ENCODE measurements around the gene MXRA7. TPM values are rescaled to one million over a fixed set of nuclear protein-coding genes. Genes with fewer than 3 reads are reported as not detected.

MXRA7 gene
- total RNA-seq, 1 experiment from 2014 or later = 33.6 TPM

- H3K4me1 Mint-ChIP-seq (ENCODE audit: insufficient read depth, unreplicated experiment) = peaks cover 8% of the 10 kb centered on the region
- peaks cover 9% of the 10 kb centered on the region for H3K27me3 Mint-ChIP-seq (ENCODE audit: insufficient read depth, unreplicated experiment)
- H3K4me3 Mint-ChIP-seq (ENCODE audit: unreplicated experiment) = no peak overlapping the region
- no peak overlapping the region for H3K27ac Mint-ChIP-seq (ENCODE audit: low read depth, unreplicated experiment)
- no peaks in the 10 kb centered on the region for H3K9me3 Mint-ChIP-seq (ENCODE audit: unreplicated experiment)
- TF ChIP-seq CTCF (IDR thresholded peaks at IDR 0.05; ENCODE audit: unreplicated experiment) = no peak
- POLR2A ChIA-PET = interaction anchor here (0.9 kb wide), 2 partner anchors 15 to 24 kb away, joined by 3 read pairs; partner anchors contain the start of gene MXRA7
- H3K36me3 Mint-ChIP-seq (ENCODE audit: insufficient read depth, unreplicated experiment) = peaks cover 6% of the 10 kb centered on the region
- no peak for DNase-seq (ENCODE audit: unreplicated experiment)
- no TSS peak for BruUV-seq (replicated peaks)
- intact Hi-C loops (cut with micrococcal nuclease) = no loop called here
- CTCF ChIA-PET = interaction anchor here (0.6 to 1.4 kb wide), 2 partner anchors 27 to 71 kb away, joined by 3 read pairs; no protein-coding TSS in a partner anchor
Measured at GRCh38 chr17:76686538-76687297, 24.0 kb downstream of the MXRA7 start.

GRCh38 chr17:76685846-76686245, 24.9 kb downstream of the MXRA7 start:
- H3K4me1 Mint-ChIP-seq (ENCODE audit: insufficient read depth, unreplicated experiment) = peaks cover 13% of the 10 kb centered on the region
- no peak for TF ChIP-seq CTCF (IDR thresholded peaks at IDR 0.05; ENCODE audit: unreplicated experiment)
- no peaks in the 10 kb centered on the region for H3K9me3 Mint-ChIP-seq (ENCODE audit: unreplicated experiment)
- H3K36me3 Mint-ChIP-seq (ENCODE audit: insufficient read depth, unreplicated experiment) = peaks cover 6% of the 10 kb centered on the region
- DNase-seq (ENCODE audit: unreplicated experiment) = no peak
- ChIA-PET POLR2A (interaction anchor here (0.9 kb wide), 1 partner anchor 25 kb away, joined by 3 read pairs; the partner anchor contains the start of gene MXRA7), CTCF (no interaction called here)
- peaks cover 9% of the 10 kb centered on the region for H3K27me3 Mint-ChIP-seq (ENCODE audit: insufficient read depth, unreplicated experiment)
- BruUV-seq (replicated peaks) = no TSS peak
- H3K27ac Mint-ChIP-seq (ENCODE audit: low read depth, unreplicated experiment) = no peak overlapping the region
- no peak overlapping the region for H3K4me3 Mint-ChIP-seq (ENCODE audit: unreplicated experiment)
- intact Hi-C loops (cut with micrococcal nuclease) = no loop called here

- intact Hi-C loops (cut with micrococcal nuclease) = no loop called here
- BruUV-seq (replicated peaks) = no TSS peak
- H3K27ac Mint-ChIP-seq (ENCODE audit: low read depth, unreplicated experiment) = no peak overlapping the region
- no peak for DNase-seq (ENCODE audit: unreplicated experiment)
- peaks cover 6% of the 10 kb centered on the region for H3K36me3 Mint-ChIP-seq (ENCODE audit: insufficient read depth, unreplicated experiment)
- POLR2A ChIA-PET = interaction anchor here (1.0 kb wide), 1 partner anchor 13 kb away, joined by 5 read pairs; no protein-coding TSS in a partner anchor
- no peaks in the 10 kb centered on the region for H3K9me3 Mint-ChIP-seq (ENCODE audit: unreplicated experiment)
- TF ChIP-seq CTCF (IDR thresholded peaks at IDR 0.05; ENCODE audit: unreplicated experiment) = no peak
- peaks cover 9% of the 10 kb centered on the region for H3K27me3 Mint-ChIP-seq (ENCODE audit: insufficient read depth, unreplicated experiment)
- no peak overlapping the region for H3K4me3 Mint-ChIP-seq (ENCODE audit: unreplicated experiment)
- H3K4me1 Mint-ChIP-seq (ENCODE audit: insufficient read depth, unreplicated experiment) = peaks cover 13% of the 10 kb centered on the region
- CTCF ChIA-PET = no interaction called here
Measured at GRCh38 chr17:76685366-76685765, 25.4 kb downstream of the MXRA7 start.

- Mint-ChIP-seq H3K4me3 (ENCODE audit: unreplicated experiment) (no peak overlapping the region), H3K27ac (ENCODE audit: low read depth, unreplicated experiment) (no peak overlapping the region), H3K27me3 (ENCODE audit: insufficient read depth, unreplicated experiment) (peaks cover 9% of the 10 kb centered on the region), H3K36me3 (ENCODE audit: insufficient read depth, unreplicated experiment) (peaks cover 6% of the 10 kb centered on the region), H3K9me3 (ENCODE audit: unreplicated experiment) (no peaks in the 10 kb centered on the region), H3K4me1 (ENCODE audit: insufficient read depth, unreplicated experiment) (peaks cover 13% of the 10 kb centered on the region)
- no TSS peak for BruUV-seq (replicated peaks)
- no peak for DNase-seq (ENCODE audit: unreplicated experiment)
- TF ChIP-seq CTCF (IDR thresholded peaks at IDR 0.05; ENCODE audit: unreplicated experiment) = no peak
- ChIA-PET CTCF (no interaction called here), POLR2A (interaction anchor here (1.0 kb wide), 1 partner anchor 12 kb away, joined by 5 read pairs; no protein-coding TSS in a partner anchor)
- intact Hi-C loops (cut with micrococcal nuclease) = loop anchor here (5.0 kb wide), 1 partner anchor 33 kb away; no protein-coding TSS in a partner anchor
Measured at GRCh38 chr17:76684756-76685155, 26.0 kb downstream of the MXRA7 start.
